KOPT-K1 (cell line): ENCODE measurements around the gene C20orf173.

ENCODE experiments used
- H3K27ac ChIP-seq: fragments of 200-600 bp; sonication (generic); 2 replicates; pipeline ENCODE4 v1.5.1; 2016; ENCODE audit warnings: antibody characterized with exemption, mild to moderate bottlenecking, low read depth, low read length; ENCODE audit not compliant: poor library complexity, severe bottlenecking
- H3K36me3 ChIP-seq: fragments of 200-600 bp; sonication (generic); 2 replicates; pipeline ENCODE4 v1.5.1; 2017; ENCODE audit warnings: antibody characterized with exemption, mild to moderate bottlenecking, low read length, moderate library complexity; ENCODE audit not compliant: insufficient read depth
- H3K9me3 ChIP-seq: fragments of 200-600 bp; sonication (generic); 2 replicates; pipeline ENCODE4 v1.5.1; 2017; ENCODE audit warnings: antibody characterized with exemption, low read length, mild to moderate bottlenecking; ENCODE audit not compliant: insufficient read depth, poor library complexity, severe bottlenecking

The C20orf173 gene

DNA sequence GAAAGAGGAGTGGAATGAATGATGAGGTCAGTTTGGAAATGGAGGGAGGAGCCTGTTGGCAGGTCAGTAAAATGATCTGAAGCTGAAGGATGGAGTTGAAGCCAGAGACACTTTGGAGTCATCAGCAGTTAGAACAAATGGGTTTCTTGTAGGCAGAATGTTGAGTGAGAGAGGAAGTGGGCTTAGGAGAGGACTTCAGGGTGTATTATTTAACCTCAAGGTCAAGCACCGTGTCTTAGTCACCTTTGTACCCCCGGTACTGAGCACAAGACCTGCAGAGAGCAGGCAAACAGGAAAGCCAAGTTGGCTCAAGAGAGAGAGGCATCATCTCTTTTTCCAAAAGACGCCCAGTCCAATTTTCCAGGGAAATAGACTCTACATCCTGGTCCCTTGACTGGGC is 23.3 kb downstream of the C20orf173 start:
- Histone ChIP-seq H3K36me3 (peaks cover 100% of the 10 kb centered on the region), H3K27ac (no peak overlapping the region), H3K9me3 (no peaks in the 10 kb centered on the region)

DNA sequence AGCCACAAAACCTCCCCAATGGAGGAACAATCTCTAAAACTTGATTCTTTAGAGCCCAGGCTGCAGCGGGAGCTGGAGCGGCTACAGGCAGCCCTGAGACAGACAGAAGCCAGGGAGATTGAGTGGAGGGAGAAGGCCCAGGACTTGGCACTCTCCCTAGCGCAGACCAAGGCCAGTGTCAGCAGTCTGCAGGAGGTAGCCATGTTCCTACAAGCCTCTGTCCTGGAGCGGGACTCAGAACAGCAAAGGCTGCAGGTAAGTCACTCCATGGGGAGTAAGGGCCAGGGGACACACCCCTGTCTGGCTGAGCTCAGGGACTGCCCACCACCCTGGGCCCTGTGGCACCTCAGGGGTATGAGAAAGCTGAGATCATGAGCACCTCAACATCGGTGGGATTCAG is 24.7 kb downstream of the C20orf173 start:
- Histone ChIP-seq H3K36me3 (peaks cover 100% of the 10 kb centered on the region), H3K9me3 (no peaks in the 10 kb centered on the region), H3K27ac (no peak overlapping the region)

DNA sequence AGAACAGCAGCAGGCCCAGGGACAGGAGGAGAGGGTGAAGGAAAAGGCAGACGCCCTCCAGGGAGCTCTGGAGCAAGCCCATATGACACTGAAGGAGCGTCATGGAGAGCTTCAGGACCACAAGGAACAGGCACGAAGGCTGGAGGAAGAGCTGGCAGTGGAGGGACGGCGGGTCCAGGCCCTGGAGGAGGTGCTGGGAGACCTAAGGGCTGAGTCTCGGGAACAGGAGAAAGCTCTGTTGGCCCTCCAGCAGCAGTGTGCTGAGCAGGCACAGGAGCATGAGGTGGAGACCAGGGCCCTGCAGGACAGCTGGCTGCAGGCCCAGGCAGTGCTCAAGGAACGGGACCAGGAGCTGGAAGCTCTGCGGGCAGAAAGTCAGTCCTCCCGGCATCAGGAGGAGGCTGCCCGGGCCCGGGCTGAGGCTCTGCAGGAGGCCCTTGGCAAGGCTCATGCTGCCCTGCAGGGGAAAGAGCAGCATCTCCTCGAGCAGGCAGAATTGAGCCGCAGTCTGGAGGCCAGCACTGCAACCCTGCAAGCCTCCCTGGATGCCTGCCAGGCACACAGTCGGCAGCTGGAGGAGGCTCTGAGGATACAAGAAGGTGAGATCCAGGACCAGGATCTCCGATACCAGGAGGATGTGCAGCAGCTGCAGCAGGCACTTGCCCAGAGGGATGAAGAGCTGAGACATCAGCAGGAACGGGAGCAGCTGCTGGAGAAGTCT is 25.5 kb downstream of the C20orf173 start:
- Histone ChIP-seq H3K9me3 (no peaks in the 10 kb centered on the region), H3K36me3 (peaks cover 100% of the 10 kb centered on the region), H3K27ac (no peak overlapping the region)

DNA sequence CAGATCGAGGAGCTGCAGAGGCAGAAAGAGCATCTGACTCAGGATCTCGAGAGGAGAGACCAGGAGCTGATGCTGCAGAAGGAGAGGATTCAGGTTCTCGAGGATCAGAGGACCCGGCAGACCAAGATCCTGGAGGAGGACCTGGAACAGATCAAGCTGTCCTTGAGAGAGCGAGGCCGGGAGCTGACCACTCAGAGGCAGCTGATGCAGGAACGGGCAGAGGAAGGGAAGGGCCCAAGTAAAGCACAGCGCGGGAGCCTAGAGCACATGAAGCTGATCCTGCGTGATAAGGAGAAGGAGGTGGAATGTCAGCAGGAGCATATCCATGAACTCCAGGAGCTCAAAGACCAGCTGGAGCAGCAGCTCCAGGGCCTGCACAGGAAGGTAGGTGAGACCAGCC is 26.2 kb downstream of the C20orf173 start:
- Histone ChIP-seq H3K9me3 (no peaks in the 10 kb centered on the region), H3K27ac (no peak overlapping the region), H3K36me3 (peaks cover 100% of the 10 kb centered on the region)

DNA sequence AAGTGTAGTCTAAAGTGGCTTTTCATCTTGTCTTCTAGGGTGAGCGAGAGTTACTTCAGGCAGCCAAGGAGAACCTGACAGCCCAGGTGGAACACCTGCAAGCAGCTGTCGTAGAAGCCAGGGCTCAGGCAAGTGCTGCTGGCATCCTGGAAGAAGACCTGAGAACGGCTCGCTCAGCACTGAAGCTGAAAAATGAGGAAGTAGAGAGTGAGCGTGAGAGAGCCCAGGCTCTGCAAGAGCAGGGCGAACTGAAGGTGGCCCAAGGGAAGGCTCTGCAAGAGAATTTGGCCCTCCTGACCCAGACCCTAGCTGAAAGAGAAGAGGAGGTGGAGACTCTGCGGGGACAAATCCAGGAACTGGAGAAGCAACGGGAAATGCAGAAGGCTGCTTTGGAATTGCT is 27.1 kb downstream of the C20orf173 start:
- H3K27ac ChIP-seq: no peak overlapping the region
- H3K36me3 ChIP-seq: peaks cover 100% of the 10 kb centered on the region
- no peaks in the 10 kb centered on the region for H3K9me3 ChIP-seq

DNA sequence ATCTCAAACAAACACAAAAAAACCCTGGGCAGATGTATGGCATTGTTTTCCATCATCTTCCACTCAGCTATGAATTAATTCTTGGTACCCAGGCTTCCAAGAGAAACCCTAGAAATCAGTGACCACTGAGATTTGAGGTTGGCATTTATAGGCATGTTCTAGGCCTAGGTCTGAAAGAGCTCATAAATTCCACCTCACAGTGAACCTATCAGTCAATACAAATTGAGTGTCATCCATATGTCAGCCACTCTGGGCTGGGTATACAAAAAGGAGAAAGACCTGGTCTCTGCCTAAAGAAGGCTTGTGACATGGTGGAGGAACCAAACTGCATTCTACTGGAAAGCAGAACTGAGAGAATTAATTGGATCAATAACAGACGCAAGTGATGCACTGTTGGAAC is 30.2 kb downstream of the C20orf173 start:
- no peak overlapping the region for H3K27ac ChIP-seq
- peaks cover 100% of the 10 kb centered on the region for H3K36me3 ChIP-seq
- no peaks in the 10 kb centered on the region for H3K9me3 ChIP-seq

DNA sequence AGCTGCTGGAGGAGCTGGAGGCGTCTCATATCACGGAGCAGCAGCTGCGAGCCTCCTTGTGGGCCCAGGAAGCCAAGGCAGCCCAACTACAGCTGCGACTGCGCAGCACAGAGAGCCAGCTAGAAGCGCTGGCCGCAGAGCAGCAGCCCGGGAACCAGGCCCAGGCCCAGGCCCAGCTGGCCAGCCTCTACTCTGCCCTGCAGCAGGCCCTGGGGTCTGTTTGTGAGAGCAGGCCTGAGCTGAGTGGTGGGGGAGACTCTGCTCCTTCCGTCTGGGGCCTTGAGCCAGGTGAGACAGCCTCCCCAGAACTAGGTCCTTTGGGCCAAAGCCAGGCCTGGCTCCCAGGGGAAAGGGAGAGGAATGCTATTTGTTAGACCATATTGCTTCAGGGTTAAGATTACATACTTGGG is 31.7 kb downstream of the C20orf173 start:
- H3K27ac ChIP-seq: no peak overlapping the region
- H3K36me3 ChIP-seq: peaks cover 100% of the 10 kb centered on the region
- H3K9me3 ChIP-seq: no peaks in the 10 kb centered on the region

DNA sequence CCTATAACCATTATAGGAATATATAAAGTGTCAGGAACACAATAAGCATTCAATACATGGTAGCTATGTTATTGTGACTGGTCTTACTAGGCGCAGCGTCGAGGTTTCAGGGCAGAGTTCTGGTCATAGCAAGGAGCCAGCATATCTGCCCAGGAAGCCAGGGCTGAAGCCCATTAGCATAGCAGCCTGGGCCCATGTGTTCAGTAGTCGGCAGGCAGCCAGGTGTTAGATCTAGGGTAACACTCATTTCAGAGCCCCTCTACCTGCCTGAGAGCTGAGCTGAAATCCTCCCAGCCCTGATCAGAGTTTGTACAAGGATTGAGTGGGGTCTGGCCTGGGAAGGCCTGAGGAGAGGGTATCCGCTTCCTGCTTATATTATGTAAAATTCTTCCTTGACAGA is 32.1 kb downstream of the C20orf173 start:
- H3K9me3 ChIP-seq: no peaks in the 10 kb centered on the region
- H3K27ac ChIP-seq: no peak overlapping the region
- H3K36me3 ChIP-seq: peaks cover 100% of the 10 kb centered on the region

DNA sequence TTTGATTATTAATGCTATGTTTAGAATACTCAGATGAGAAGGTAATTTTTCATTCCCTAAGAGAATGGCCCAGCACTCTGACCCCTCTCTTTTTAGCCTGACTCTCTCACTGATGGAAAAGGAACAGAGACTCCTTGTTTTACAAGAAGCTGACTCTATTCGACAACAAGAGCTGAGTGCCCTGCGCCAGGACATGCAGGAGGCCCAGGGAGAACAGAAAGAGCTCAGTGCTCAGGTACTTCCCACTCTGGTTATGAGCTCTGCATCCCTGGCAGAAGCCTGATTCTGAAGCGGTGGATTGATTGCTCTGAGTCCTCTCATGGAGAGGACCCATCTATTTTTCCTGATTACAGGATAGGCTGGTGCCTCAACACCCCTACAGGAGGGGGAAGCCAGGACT is 33.0 kb downstream of the C20orf173 start:
- H3K36me3 ChIP-seq: peaks cover 100% of the 10 kb centered on the region
- no peaks in the 10 kb centered on the region for H3K9me3 ChIP-seq
- no peak overlapping the region for H3K27ac ChIP-seq

DNA sequence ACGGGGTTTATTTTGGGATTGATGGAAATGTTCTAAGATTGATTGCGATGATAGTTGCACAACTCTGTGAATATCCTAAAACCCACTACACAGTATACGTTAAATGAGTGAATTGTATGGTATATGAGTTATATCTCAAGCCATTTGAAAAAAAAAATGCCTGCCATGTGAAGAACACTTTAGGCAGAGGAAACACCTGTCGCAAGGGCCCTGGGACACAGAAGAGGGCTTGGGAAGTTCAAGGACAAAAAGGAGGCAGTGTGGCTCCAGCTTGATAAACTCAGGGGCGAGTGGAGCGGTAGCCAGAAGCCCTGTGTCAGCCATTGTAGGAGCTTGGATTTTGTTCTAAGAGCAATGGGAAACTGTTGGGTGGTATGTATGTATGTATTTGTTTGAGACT is 37.1 kb downstream of the C20orf173 start:
- H3K27ac ChIP-seq: no peak overlapping the region
- peaks cover 87% of the 10 kb centered on the region for H3K36me3 ChIP-seq

DNA sequence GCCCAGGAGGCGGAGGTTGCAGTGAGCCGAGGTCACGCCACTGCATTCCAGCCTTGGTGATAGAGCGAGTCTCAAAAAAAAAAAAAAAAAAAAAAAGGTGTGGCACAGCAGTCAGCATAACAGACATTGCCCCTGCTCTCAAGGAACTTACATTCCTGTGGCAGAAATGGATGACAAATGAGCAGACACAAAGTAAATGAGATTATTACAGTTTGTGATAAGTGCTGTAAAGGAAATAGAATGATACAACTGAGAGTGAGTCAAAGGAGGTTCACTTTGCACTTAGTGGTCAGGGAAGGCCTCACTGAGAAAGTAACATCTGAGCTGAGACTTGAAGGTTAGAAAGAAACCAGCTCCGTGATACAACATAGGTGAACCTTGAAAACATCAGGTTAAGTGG is 37.6 kb downstream of the C20orf173 start:
- peaks cover 87% of the 10 kb centered on the region for H3K36me3 ChIP-seq

More for the DNA sequence above, 37.1 kb downstream of the C20orf173 start:
- no peaks in the 10 kb centered on the region for H3K9me3 ChIP-seq

DNA sequence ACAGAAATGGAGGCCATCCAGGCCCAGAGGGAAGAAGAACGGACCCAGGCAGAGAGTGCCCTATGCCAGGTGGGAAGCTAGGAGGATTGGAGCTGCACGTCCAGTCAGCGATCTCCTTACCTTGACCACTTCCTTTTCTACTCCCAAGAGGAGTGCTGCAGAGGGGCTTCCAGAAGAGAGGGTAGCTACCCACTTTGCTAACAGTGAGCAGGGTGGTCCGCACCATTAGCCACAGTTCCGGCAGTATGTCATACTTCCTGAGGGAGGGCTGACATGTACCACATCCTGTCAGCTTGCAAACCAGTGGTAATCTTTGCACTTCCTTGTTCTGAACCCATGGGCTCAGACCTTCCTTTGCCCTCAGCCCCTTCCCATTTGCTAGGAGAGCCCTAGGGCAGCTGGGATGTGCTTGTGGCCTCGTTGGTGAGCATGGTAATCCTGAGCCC is 38.7 kb downstream of the C20orf173 start:
- Histone ChIP-seq H3K27ac (peak overlapping the region; percentile 95), H3K36me3 (peaks cover 87% of the 10 kb centered on the region), H3K9me3 (no peaks in the 10 kb centered on the region)

More for the DNA sequence above, 37.6 kb downstream of the C20orf173 start:
- Histone ChIP-seq H3K27ac (peak overlapping the region; percentile 95), H3K9me3 (no peaks in the 10 kb centered on the region)

DNA sequence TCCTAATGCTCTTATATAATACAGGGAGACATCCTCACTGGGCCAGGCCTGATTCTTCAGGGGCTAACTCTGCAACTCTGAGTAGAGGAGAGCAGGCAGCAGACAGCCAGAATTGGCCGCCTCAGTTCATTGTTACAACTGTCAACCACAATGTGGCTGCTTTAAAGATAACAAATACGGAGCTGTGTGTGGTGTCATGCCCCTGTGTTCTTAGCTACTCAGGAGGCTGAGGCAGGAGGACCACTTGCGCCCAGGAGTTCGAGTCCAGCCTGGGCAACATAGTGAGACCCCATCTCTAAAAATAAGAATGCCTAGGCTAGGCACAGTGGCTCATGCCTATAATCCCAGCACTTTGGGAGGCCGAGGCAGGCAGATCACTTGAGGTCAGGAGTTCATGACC is 39.7 kb downstream of the C20orf173 start:
- Histone ChIP-seq H3K36me3 (peaks cover 87% of the 10 kb centered on the region), H3K9me3 (peaks cover 3% of the 10 kb centered on the region), H3K27ac (peak overlapping the region; percentile 95)

DNA sequence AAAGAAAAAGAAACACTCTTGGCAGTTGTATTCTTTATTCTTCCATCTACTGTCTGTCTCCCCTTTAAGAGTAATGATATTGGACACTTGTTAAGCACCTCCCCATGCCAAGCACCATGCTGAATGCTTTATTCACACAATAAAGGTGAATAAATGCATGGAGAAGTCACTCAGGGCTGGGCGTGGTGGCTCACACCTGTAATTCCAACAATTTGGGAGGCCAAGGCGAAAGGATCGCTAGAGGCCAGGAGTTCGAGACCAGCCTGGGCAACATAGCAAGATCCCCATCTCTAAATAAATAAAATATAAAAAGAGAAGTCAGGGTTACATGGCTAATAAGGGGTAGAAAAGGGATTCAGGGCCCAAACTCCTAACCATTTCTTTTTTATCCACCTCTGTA is 42.0 kb downstream of the C20orf173 start:
- Histone ChIP-seq H3K36me3 (peaks cover 79% of the 10 kb centered on the region), H3K27ac (no peak overlapping the region), H3K9me3 (peaks cover 15% of the 10 kb centered on the region)

DNA sequence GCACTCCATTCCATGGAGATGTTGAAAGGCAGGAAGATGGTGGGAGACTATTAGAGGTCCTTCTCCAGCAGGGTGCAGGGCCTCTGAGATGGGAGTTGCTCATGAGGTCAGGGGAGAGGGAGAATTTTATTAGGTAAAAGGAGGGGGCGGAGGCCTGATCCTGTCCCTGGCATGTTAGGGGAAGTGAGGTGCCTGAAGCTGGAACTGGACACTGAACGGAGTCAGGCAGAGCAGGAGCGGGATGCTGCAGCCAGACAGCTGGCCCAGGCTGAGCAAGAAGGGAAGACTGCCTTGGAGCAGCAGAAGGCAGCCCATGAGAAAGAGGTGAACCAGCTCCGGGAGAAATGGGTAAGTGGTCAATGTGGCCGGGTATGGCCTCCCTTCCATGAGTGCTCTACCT is 49.7 kb downstream of the C20orf173 start:
- H3K36me3 ChIP-seq: peaks cover 86% of the 10 kb centered on the region
- no peak overlapping the region for H3K27ac ChIP-seq
- peaks cover 13% of the 10 kb centered on the region for H3K9me3 ChIP-seq

DNA sequence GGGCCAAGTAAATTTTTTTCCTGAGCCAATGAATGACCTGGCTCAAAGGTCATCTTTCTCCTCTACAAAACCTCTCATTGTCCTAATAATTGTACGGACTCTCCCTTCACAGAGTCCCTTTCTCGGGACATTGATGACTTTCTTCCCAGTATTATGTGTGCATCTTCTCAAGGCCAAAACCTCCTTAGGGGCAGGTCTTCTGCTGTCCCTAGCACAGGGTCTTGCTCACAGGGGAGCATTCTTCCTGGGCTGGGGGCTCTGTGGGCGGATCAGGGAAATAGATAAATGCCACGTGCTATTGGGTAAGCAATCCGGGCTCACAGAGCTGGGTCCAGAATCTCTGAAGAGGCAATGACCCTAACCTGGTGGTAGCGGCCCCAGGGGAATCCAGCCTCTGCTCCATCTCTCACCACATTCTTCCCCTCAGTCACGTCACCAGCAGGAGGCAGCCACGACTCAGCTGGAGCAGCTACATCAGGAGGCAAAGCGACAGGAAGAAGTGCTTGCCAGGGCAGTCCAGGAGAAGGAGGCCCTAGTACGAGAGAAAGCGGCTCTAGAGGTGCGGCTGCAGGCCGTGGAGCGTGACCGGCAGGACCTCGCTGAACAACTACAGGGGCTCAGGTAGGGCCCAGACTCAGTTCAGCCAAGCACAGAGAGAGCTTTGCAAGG is 50.5 kb downstream of the C20orf173 start:
- H3K9me3 ChIP-seq: peaks cover 5% of the 10 kb centered on the region
- peaks cover 86% of the 10 kb centered on the region for H3K36me3 ChIP-seq
- H3K27ac ChIP-seq: no peak overlapping the region
